HUES48 (cell line): ENCODE data around the gene NLRP5.

Experiments used
- H3K27ac ChIP-seq: one replicate; pipeline ENCODE4 v1.7.0; 2013; ENCODE audit warnings: low read depth, low read length, inconsistent platforms
- H3K27me3 ChIP-seq: 2 replicates; pipeline ENCODE4 v1.6.1; 2013; ENCODE audit warnings: mild to moderate bottlenecking, low read length; ENCODE audit not compliant: control insufficient read depth, insufficient read depth
- H3K36me3 ChIP-seq: 2 replicates; pipeline ENCODE4 v1.6.1; 2013; ENCODE audit warnings: low read length; ENCODE audit not compliant: control insufficient read depth, insufficient read depth
- H3K4me1 ChIP-seq: 2 replicates; pipeline ENCODE4 v1.6.1; 2013; ENCODE audit warnings: mild to moderate bottlenecking, low read length; ENCODE audit not compliant: control insufficient read depth, insufficient read depth
- H3K4me3 ChIP-seq: 2 replicates; pipeline ENCODE4 v1.5.1; 2013; ENCODE audit warnings: mild to moderate bottlenecking, low read depth, low read length
- H3K9ac ChIP-seq: 2 replicates; pipeline ENCODE4 v1.6.1; 2013; ENCODE audit warnings: mild to moderate bottlenecking, low read depth, low read length, moderate library complexity
- H3K9me3 ChIP-seq: 2 replicates; pipeline ENCODE4 v1.6.1; 2013; ENCODE audit warnings: low read length; ENCODE audit not compliant: control insufficient read depth, insufficient read depth

NLRP5 gene

DNA sequence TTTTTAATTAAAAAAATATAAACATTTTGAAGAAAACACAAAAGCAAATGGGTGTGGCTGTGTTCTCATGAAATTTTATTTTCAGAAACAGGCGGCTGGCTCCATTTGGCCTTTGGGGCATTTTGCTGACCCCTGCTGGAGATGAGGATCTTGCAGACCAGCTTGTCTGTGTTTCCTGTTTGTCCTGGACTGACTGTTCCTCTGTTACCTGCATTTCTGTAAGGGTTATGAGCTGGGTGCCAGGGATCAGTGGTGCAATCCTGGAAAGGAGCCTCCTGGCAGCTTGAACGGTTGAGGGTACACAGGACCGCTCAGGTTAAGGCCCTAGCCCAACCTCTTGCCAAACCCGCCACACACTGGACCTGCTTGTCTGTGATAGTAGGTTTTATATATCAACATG lies 84.6 kb downstream of the NLRP5 start:
- Histone ChIP-seq H3K4me3 (no peak overlapping the region), H3K27ac (no peak overlapping the region), H3K4me1 (no peaks in the 10 kb centered on the region)

DNA sequence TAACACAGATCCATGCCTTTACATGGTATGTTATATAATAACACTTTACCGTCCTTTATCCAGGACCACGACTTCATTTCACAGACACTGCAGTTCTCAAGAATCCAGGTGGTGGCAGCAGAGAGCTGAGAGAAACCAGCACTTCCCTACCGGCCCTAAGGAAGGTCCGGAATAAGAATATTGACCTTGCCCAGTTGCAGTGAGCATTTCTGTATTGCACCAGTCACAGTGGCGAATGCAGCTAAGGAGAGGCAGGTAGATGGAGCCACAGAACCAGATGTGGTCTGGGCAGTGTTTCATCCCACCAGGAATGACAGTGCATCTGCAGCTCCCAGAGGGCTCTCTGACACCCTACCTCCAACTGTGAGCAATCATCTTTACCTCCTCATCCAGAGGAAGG lies 89.9 kb downstream of the NLRP5 start:
- Histone ChIP-seq H3K27me3 (no peaks in the 10 kb centered on the region), H3K9me3 (no peaks in the 10 kb centered on the region), H3K27ac (no peak overlapping the region), H3K4me3 (no peak overlapping the region), H3K9ac (no peak overlapping the region), H3K4me1 (peaks cover 9% of the 10 kb centered on the region), H3K36me3 (no peaks in the 10 kb centered on the region)

More for the DNA sequence above, 84.6 kb downstream of the NLRP5 start:
- no peaks in the 10 kb centered on the region for H3K36me3 ChIP-seq
- no peaks in the 10 kb centered on the region for H3K27me3 ChIP-seq
- H3K9ac ChIP-seq = no peak overlapping the region
- H3K9me3 ChIP-seq = no peaks in the 10 kb centered on the region

DNA sequence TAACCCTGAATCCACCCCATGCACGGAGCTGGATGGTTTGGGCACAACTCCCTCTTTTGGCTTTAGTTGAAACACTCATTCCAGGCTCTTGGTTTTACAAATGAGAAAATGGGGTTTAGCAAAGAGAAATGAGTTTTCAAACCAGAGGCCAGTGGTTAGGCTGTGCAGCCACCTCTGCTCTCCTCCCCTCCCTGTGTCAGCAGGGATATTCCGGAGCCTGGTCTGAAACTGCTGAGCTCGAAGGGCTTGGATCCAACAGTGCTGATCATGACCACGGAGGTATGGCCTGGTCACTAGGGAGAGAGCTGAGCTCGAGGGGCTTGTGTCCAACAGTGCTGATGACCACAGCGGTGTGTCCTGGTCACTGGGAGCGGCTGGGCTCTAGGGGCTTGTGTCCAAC lies 93.0 kb downstream of the NLRP5 start:
- H3K27ac ChIP-seq = no peak overlapping the region
- no peaks in the 10 kb centered on the region for H3K9me3 ChIP-seq
- H3K4me1 ChIP-seq = peaks cover 9% of the 10 kb centered on the region
- H3K36me3 ChIP-seq = no peaks in the 10 kb centered on the region
- no peak overlapping the region for H3K9ac ChIP-seq
- H3K4me3 ChIP-seq = no peak overlapping the region
- no peaks in the 10 kb centered on the region for H3K27me3 ChIP-seq

DNA sequence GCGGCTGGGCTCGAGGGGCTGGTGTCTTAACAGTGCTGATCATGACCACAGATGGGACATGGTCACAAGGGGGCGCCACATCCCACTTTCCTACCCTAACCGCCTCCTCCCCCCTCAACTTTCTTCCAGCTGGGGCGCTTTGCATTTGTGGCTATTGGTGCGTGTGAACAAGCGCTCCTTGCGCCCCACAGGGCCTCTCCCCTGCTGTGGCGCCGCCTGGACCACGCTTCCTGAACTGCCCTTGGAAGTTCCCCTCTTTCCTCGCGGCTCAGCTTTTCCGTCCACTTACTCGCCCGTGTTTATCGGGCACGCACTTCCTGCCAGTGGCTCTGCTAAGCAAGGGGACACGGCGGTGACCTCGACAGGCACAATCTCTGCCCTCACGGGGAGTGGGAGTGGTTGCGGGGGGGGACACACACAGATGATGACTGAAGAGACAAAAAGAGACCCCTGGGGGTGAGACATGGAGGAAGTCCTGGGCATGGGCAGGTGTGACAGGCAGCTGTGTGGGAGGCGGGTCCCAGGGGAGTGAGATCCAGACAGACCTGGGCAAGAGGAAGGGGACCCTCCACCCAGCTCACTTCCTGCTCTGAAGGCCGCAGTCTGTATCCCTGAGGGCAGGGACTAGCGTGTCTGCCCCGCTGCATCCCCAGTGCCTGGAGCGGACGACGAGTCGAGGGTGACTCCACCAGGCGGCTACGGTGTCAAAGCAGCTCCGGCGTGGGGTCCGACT lies 94.3 kb downstream of the NLRP5 start:
- H3K27me3 ChIP-seq = no peaks in the 10 kb centered on the region

DNA sequence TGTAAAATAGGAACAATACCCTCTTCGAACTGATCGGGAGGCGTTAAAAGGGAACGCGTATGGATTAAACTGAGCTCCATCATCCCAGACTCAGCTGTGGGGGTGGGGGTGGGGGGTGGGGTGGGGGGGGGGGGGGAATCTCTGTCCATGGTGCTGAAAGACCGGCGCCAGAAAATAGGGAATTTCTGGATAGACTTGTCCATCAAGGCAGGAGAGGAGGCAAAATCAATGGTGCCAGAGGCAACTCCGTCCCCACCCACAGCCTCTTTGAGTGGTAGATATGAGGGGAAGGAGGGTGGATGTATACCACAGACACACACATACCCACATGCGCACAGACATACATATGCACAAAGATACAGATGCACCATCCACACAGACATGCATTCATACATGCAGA lies 97.1 kb downstream of the NLRP5 start:
- Histone ChIP-seq H3K4me3 (no peak overlapping the region), H3K36me3 (peaks cover 9% of the 10 kb centered on the region; the same call in 1 of the 2 replicates), H3K27ac (no peak overlapping the region), H3K27me3 (no peaks in the 10 kb centered on the region), H3K9ac (no peak overlapping the region), H3K4me1 (peaks cover 14% of the 10 kb centered on the region), H3K9me3 (no peaks in the 10 kb centered on the region)

More for the DNA sequence above, 94.3 kb downstream of the NLRP5 start:
- Histone ChIP-seq H3K9ac (peak overlapping the region; percentile 37), H3K36me3 (peaks cover 7% of the 10 kb centered on the region; the same call in 1 of the 2 replicates), H3K9me3 (no peaks in the 10 kb centered on the region), H3K27ac (peak overlapping the region; percentile 60), H3K4me3 (peak overlapping the region; percentile 84), H3K4me1 (peaks cover 14% of the 10 kb centered on the region)

DNA sequence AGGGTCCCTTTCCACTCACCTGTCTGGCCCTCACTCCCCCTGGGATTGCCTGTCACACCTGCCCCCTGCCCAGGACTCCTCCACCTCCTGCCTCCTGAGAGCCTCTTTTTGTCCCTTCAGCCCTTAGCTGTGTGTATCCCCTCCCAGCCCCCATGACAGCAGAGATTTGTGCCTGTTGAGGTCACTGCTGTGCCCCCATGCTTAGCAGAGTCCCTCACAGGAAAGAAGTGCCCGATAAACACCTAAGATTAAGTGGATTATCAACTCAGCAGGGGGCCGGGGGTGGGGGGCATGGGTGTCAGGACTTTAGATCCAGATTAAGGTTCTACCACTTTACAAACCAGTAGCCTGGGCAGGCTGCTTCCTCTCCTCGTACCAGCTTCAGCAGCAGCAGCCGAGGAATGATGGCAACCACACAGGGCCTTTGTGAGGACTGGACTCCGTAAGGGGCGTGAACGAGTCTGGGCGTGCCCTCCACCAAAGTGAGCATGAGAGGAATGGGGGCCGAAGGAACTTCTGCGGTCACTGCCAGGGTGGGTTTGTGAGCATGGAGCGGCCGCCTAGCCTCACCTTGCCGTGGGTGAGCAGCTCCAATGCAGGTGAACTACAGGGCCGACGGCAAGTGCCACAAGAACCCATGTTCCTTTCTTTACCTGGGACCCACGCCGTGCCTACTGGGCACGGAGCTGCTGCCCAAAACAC lies 98.4 kb downstream of the NLRP5 start:
- no peak overlapping the region for H3K4me3 ChIP-seq
- no peak overlapping the region for H3K9ac ChIP-seq
- no peaks in the 10 kb centered on the region for H3K9me3 ChIP-seq
- H3K4me1 ChIP-seq = peaks cover 14% of the 10 kb centered on the region
- peaks cover 10% of the 10 kb centered on the region; the same call in 1 of the 2 replicates for H3K36me3 ChIP-seq
- no peaks in the 10 kb centered on the region for H3K27me3 ChIP-seq
- H3K27ac ChIP-seq = no peak overlapping the region

DNA sequence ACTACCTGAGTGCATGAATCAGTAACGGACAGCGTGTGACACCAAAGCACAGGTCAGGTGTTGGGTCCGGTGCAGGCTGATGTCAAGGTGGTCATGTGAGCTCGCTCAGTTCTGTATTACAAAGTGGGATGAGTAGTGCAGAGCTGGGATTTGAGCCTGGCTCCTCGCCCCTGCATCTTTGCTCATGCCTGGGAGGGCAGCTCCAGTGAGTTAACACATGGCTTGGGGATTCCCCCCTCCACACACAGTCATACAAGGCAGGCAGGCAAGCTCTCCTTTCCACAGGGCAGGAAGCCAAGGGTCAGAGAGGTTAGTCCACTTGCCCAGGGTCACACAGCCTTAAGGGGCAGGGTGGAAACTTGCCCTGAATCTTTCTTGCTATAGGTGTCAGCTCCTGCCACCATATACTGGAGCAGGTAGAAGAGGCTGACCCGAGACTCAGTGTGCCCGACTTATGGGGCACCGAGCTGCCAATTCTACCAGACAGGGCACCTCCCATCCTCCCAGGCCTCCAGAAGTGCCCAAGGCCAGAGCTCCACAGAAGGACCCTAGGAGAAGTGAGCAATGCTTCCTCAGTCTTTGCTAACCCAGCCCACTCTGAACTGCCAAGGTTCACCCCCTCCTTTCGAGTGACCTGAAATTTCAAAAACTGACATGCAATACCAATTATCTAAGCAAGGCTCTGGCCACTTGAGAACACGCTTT lies 99.1 kb downstream of the NLRP5 start:
- Histone ChIP-seq H3K4me3 (no peak overlapping the region), H3K9me3 (no peaks in the 10 kb centered on the region), H3K36me3 (peaks cover 10% of the 10 kb centered on the region; the same call in 1 of the 2 replicates), H3K4me1 (peaks cover 12% of the 10 kb centered on the region), H3K27ac (no peak overlapping the region), H3K27me3 (no peaks in the 10 kb centered on the region), H3K9ac (no peak overlapping the region)

DNA sequence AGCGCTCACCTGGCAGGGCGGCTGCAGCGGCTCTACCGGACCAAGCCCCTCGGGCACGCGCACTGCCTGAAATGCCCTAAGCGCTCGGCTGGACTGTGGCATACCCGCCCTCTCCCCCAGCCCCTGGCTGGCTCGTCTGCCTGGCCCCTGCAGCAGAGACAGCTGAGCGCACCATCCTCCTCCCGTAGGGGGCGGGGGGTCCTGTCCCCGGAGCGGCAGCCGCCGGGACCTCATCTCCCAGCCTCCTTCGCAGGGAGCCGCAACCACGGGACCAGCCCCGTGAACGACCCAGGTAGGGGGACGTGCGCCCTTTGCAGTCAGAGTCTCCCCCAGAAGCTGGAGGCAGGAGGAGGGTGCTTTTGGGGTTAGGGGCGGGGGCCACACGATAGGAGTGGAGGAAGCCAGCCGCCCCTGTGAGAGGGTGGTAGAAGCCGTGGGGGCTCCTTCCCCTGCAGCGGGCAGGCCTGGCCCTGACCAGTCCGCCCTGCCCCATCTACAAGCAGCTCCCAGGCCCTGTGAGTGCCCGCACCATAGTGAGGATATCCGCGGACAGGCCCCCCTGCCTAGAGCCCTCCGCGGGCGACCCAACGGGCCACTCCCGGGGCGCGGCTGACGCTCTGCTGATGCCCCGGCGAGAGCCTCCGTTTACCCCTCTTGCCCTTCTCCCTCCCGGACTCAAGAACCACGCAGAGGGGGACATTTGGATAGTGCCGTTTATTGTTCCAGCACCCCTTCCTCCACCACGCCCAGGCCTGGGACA lies 100.3 kb downstream of the NLRP5 start:
- Histone ChIP-seq H3K36me3 (peaks cover 16% of the 10 kb centered on the region; the same call in 1 of the 2 replicates), H3K27ac (no peak overlapping the region), H3K4me3 (no peak overlapping the region), H3K9ac (no peak overlapping the region), H3K27me3 (no peaks in the 10 kb centered on the region), H3K4me1 (0 out of 2 replicates have a peak, but pooled peaks cover 4% of the 10 kb centered on the region), H3K9me3 (no peaks in the 10 kb centered on the region)

DNA sequence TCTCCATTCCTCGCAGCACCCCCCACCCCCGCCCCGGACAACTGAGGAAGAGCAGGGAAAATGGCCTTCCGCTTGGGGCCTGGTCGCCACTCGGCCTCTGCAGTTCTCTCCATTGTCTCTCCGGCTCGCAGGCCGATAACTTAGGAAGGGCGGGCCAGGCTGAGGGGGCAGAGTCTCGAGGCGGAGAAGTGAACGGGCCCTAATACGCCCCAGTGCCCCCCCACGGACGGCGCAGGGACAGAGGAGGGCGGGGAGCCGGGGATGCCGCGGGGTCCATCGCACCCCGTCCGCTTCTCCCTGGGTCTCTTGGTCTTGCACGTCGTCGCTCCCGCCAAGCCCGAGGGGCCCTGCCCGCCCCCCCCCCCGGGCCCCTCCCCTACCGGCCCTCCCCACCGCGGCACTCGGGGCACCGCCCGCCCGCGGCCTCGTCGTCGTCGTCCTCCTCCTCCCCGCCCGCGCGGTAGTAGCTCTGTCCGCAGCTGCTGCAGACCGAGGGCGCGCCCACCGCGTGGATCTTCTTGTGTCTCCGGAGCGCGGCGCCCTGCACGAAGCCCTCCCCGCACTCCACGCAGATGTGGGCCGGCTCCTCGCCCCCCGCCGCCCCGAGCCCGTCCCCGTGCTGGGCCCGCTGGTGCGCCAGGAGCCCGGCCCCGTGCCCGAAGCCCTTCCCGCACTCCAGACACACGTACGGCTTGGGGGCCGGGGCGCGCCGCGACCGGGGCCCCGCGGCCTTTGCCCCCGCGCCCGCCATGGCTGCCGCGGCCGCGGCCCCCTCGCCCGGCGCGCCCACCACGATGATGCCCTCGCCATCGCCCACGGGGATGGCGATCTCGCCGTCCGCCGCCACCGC lies 101.3 kb downstream of the NLRP5 start:
- Histone ChIP-seq H3K36me3 (peaks cover 16% of the 10 kb centered on the region; the same call in 1 of the 2 replicates), H3K4me3 (no peak overlapping the region), H3K27ac (no peak overlapping the region), H3K4me1 (0 out of 2 replicates have a peak, but pooled peaks cover 8% of the 10 kb centered on the region), H3K27me3 (no peaks in the 10 kb centered on the region), H3K9me3 (no peaks in the 10 kb centered on the region), H3K9ac (no peak overlapping the region)
